GM12891 (cell line): Measurements from ENCODE around the gene LRRC15.

Experiments
- DNase-seq: peaks from one replicate; pipeline ENCODE4 v3.0.0; 2011; ENCODE audit warnings: low spot score; ENCODE audit not compliant: insufficient read length
- FAIRE-seq: peaks from 2 replicates; lab custom pipeline; 2011; peaks lifted over from hg19 to GRCh38; lab: Jason Lieb, UNC
- PAX5 ChIP-seq: IDR thresholded peaks from 2 replicates; pipeline ENCODE4 v1.6.1; 2011; ENCODE audit warnings: low read length, moderate library complexity, mild to moderate bottlenecking; ENCODE audit not compliant: insufficient read depth, severe bottlenecking
- POLR2A ChIP-seq: IDR thresholded peaks from 2 replicates; pipeline ENCODE4 v1.6.1; 2011; ENCODE audit warnings: low read depth, low read length, control low read depth
- POLR2AphosphoS5 ChIP-seq: IDR thresholded peaks from 2 replicates; pipeline ENCODE4 v1.6.1; 2011; ENCODE audit warnings: low read depth, low read length, control low read depth
- POU2F2 ChIP-seq: IDR thresholded peaks from 2 replicates; pipeline ENCODE4 v1.6.1; 2011; ENCODE audit warnings: low read depth, mild to moderate bottlenecking, control low read depth, low read length, moderate library complexity
- SPI1 ChIP-seq: IDR thresholded peaks from 2 replicates; pipeline ENCODE4 v1.6.1; 2011; ENCODE audit warnings: low read depth, low read length, control low read depth
- TAF1 ChIP-seq: IDR thresholded peaks from 2 replicates; pipeline ENCODE4 v1.6.1; 2011; ENCODE audit warnings: low read depth, low read length, control low read depth

LRRC15 gene

GRCh38 chr3:194326968-194327217 lies 42.6 kb downstream of the LRRC15 start:
- DNase-seq, result no peak
- FAIRE-seq, result no peak
- no peak for TF ChIP-seq POLR2AphosphoS5
- TF ChIP-seq PAX5, result no peak
- TF ChIP-seq POLR2A, result no peak
- TF ChIP-seq SPI1, result no peak
- TF ChIP-seq POU2F2, result no peak; the same call in 1 of the 2 replicates
- TF ChIP-seq TAF1, result no peak

- TF ChIP-seq TAF1 (no peak), POLR2A (no peak), PAX5 (no peak), POU2F2 (no peak), POLR2AphosphoS5 (no peak)
- DNase-seq (no peak), FAIRE-seq (no peak)
Measured at GRCh38 chr3:194326192-194326967, 43.2 kb downstream of the LRRC15 start.

GRCh38 chr3:194325424-194326153 lies 44.0 kb downstream of the LRRC15 start:
- FAIRE-seq (no peak), DNase-seq (no peak)
- TF ChIP-seq POLR2A (no peak), POU2F2 (no peak), PAX5 (no peak), TAF1 (no peak), POLR2AphosphoS5 (no peak), SPI1 (no peak)

GRCh38 chr3:194324823-194325327 lies 44.7 kb downstream of the LRRC15 start:
- TF ChIP-seq POLR2A, result no peak
- no peak for TF ChIP-seq TAF1
- no peak for TF ChIP-seq PAX5
- TF ChIP-seq SPI1, result no peak
- no peak for TF ChIP-seq POU2F2
- no peak for TF ChIP-seq POLR2AphosphoS5
- FAIRE-seq (no peak), DNase-seq (no peak)

- peak; percentile 66 for DNase-seq
- FAIRE-seq, result peak; percentile 86
- TF ChIP-seq SPI1, result no peak
- no peak for TF ChIP-seq POLR2A
- TF ChIP-seq TAF1, result no peak
- no peak for TF ChIP-seq POU2F2
- TF ChIP-seq PAX5, result no peak
- TF ChIP-seq POLR2AphosphoS5, result no peak
Measured at GRCh38 chr3:194323785-194324735, 45.5 kb downstream of the LRRC15 start.

- no peak for DNase-seq
- FAIRE-seq, result no peak
- TF ChIP-seq POU2F2 (no peak), TAF1 (no peak), POLR2A (no peak), POLR2AphosphoS5 (no peak)
Measured at GRCh38 chr3:194322678-194323211, 46.8 kb downstream of the LRRC15 start.

- no peak for DNase-seq
- FAIRE-seq, result no peak
- TF ChIP-seq POU2F2, result no peak
- TF ChIP-seq POLR2A, result no peak
- no peak for TF ChIP-seq PAX5
- TF ChIP-seq SPI1, result no peak
- no peak for TF ChIP-seq TAF1
- no peak for TF ChIP-seq POLR2AphosphoS5
Measured at GRCh38 chr3:194321693-194322640, 47.6 kb downstream of the LRRC15 start.
